NOMO-1 (cell line): ENCODE measurements around the gene EME2.

Source experiments
- DNase-seq, 2 experiments: peaks; one replicate each; lab custom pipeline; 2025; ENCODE audit not compliant: unreplicated experiment in 2 of 2; lab: John Stamatoyannopoulos, UW

The EME2 gene

DNA sequence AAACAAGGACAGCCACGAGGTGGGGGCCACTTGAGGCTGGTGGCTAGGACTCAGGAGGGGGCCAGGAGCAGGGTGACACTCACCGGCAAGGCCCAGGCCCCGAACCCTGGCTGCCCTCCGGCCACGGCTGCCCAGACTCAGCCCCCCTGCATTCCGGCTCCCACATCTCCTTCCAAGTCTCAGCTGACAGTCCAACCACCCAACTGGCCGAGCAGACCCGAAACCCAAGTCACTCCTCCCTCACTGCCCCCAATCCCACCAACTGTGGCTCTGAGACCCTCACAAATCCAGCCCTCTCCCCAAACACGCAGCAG is 44.6 kb downstream of the EME2 start:
- no peak for DNase-seq

DNA sequence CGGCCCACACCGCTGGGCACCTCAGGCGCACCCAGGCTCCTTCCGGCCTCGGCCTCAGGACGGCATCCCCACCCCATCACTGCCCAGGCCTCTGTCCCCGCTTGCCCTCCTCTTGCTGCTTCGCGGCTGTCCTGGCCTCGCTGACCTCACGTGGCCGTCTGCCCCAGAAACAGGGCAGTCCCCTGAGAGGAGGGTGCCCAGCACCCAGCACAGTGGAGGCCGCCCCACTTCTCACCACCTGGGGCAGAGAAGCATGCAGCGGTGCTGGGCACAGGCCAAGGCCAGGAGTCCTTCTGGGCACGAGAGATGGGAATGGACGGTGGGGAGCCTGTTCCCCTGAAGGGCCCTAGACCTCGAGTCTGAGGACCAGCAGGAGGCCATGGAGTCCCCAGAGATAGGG is 45.1 kb downstream of the EME2 start:
- DNase-seq, result no peak

DNA sequence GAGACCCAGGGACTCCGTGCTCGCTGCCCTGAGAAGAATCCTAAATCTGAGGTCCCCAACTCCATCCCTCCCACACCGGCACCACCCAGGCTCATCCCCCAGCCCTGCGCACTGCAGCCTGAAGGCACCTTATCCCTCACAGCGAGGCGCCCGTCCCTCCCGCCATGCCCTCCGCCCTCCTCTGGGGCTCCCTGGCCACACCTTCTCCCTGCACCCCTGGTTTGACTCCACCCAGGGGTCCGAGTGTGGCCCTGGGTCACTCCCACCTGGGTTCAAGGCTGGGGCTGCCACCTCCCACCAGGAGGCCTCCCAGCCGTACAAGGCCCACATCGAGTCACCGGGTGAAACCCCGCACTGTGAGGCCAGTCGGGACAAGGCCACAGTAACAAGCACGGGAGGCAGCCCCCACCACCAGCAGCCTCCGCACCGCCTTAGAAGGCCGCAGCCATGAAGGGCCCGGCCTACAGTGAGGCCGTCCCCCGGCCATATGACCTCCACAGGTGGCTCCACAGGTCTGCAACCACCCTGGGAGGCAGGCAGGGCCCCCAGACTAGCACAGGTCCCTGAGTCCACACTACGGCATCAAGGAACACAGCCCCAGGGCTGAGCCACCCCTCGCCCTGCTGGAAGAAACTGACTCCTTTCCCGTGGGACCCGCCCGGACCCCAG is 45.7 kb downstream of the EME2 start:
- no peak for DNase-seq

DNA sequence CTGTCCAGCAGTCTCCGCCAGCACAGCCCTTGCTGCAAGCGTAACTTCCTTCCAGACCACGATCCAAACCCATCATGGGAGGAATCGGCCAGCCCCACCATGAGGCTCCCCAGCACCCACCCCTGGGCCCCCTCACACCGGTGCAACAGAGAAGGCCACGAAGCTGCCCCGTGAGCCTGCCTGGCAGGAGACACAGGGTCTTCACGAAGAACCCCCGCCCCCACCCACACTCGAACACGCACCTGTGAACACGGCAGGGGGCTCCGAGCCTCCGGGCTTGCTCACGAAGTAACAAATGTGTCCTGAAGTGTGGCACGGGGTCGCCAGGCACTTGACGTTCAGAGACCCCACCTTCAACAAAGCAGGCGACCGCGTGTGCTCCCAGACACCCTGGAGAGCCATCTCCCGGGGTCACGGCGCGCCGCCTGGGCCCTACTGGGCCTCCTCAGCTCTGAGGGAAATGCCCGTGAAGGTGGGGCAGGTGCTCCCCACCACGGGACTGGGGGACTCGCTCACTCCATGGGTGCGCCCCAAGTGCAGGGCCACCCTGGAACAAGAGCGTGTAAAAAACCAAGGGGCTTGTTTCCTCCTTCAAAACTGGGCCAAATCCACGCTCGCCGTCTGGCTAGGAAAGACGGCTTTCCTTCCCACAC is 46.4 kb downstream of the EME2 start:
- no peak for DNase-seq

DNA sequence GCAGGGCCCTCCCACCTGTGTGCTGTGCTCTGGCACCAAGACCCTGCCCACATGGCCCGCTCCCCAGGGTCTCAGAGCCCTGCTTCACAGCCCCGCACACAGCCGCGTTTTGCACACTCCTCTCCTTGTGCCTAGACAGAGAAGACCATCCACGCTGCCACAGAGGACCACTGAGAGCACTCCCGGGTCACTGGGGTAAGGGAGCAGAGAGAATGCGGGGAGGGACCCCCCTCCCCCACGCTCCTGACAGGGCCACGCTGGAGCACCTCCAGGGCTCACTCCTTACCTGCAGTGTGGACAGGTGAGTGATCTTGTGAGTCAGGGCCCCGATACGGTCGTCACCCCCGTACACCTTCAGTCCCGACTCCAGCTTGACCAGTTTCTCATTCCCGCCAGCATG is 47.0 kb downstream of the EME2 start:
- no peak for DNase-seq

DNA sequence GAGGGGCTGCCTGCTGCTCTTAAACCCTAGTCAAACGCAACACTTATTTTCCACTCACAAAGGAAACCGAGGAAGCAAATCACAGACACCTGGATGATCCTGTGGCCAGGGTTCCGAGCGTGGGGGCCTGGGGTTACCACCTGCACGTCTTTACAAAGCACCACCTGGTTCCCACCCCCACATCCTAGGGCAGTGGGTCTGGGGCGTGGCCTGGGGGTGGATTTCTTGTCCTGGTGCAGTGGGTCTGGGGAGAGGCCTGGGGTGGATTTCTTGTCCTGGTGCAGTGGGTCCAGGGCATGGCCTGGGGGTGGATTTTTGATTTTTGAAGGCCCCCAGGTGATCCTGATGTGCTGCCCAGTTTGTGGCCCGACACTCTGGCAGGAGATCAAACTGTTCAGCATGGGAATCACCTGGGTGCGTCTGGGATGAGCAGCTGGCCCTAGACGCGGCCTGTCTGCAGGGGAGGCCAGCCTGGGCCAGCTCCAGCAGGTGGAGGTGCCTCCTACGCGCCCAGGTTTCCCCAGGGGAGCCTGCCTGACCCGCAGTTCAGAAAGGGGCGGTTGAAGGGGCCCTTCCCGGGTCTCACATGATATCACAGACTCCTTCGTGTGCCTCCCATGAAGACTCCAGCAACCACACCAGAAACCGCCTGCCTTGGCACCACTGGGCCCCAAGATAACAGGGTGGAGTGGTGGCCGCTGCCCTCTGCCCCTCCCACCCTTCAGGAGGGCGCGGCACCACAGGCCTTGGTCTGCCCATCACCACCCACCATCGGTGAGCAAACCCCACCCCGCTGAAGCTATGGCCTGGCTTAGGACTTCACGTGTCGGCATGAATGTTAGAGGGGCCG is 47.7 kb downstream of the EME2 start:
- no peak for DNase-seq

DNA sequence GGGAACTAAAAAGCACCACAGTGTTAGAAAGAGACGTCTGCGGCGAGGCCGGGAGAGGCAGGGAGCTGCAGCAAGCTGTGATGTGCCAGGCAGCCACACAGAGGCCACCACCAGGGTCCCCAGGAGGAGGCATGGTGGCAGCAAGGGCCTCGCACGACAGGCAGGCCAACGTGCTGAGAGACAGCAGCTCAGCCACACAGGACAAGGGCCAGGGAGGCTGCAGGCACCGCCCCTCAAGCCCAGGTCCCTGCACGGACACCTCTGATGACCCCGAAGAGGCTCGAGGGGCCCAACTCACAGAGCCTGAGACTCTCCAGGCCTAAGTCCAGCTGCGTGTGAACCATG is 48.3 kb downstream of the EME2 start:
- no peak for DNase-seq

DNA sequence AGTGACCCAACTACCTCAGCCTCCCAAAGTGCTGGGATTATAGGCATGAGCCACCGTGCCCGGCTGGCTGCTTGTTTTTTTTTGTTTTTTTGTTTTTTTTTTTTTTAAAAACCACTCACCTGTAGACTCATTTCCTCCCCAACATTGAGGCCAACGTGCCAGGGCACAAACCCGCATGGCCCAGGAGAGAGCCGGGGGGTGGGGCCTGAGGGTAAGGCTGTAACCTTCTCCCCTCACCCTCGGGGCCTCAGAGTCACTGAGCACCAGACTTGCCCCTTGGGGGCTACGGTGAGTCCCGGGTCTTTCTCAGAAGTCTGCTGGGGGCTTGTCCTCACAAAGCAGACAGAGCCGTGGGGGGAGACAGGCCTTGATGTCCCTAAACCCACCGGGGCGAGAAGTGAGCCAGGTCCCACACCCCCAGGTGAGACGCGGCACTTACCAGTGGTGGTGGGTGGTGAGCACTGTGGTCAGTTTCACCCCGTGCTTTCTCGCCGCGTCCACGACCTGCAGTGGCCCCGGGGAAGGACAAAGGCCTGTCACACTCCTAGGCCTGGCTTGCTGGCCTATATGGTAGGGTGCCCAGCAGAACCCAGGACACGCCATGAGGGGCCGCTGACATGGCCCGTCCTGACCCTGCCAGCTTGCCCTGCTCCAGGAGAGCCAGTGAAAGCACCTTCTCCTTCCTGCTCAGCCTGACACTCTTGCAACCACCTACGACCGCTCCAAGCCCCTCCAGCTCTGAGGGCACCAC is 49.4 kb downstream of the EME2 start:
- DNase-seq, result no peak

DNA sequence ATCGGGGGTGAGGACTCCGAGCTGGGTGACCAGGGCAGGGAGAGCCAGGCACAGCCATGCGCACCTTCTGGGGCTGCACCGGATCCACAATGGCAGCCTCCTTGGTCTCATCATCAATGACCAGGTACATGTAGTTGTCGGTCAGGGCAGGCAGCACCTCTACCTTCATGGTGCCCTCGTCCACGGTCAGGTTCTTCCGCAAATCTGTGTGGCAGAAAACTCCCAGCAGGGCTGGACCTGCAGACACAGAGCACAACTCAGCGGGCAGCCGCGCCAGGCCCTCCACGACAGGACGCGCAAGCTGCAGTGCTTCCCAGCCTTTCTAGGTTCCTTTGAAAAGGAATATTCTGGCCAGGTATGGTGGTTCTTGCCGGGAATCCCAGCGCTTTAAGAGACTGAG is 50.2 kb downstream of the EME2 start:
- DNase-seq, result no peak

DNA sequence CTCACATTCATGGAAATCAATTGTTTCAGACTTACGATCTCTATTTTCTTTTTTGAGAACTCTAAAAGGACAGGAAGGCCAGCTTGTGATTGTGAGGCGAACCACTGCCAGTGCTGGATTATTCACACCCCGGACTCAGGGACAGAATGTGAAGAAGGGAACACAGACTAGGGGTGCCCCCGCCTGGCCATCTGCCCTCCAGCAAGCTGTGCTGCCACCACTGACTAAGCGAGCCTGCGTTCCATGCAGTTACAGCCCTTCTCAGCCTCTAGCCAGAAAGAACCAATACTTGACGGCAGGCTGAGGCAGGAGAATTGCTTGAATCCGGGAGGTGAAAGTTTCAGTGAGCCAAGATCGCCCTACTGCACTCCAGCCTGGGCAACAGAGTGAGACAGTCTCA is 51.2 kb downstream of the EME2 start:
- no peak for DNase-seq

DNA sequence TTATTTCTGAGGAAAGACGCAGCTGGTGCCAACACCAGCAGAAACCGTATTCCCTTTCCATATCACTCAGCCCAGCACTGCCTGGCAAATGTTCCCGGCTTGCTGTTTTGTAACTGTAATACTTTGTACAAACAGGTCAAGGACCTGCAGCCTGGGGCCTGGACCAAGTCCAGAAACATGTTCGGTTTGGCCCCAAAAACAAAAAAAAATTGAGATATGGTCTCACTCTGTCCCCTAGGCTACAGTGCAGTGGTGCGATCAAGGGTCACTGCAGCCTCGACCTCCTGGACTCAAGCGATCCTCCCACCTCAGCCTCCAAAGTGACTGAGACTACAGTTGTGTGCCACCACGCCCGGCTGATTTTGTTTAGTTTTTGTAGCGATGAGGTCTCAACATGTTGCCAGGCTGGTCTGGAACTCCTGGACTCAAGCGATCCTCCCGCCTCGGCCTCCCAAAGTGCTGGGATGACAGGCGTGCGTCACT is 52.8 kb downstream of the EME2 start:
- DNase-seq, result no peak
